ENCODE data around the gene POP4. TPM values are rescaled to one million over a fixed set of nuclear protein-coding genes. Genes with fewer than 3 reads are reported as not detected.

The POP4 gene
- total RNA-seq, 4 donors from 2014 or later = 52.8 to 73.5 (median 71.5) TPM

GRCh38 chr19:29664753-29665214, 58.7 kb downstream of the POP4 start:
- 70% methylated on average over 10 of the region's 22 CpGs for WGBS

GRCh38 chr19:29665215-29665825, 59.2 kb downstream of the POP4 start, which contains the start of gene PLEKHF1:
Gene PLEKHF1, plus strand, starts transcription at chr19:29665461. Its CDS starts 8,379 bp downstream, at chr19:29673840.
- Histone ChIP-seq H3K4me3 (peak within 1 kb of the TSS; percentile 72 to 93 (median 80)), H3K4me1 (peaks cover 71 to 94% (median 92%) of the 10 kb centered on the region in 4 donors), H3K9me3 (no peaks in the 10 kb centered on the region), H3K27ac (replicated peaks in 1 of 4) (peak within 1 kb of the TSS; percentile 84 to 93 (median 87)), H3K36me3 (peaks cover 0 to 13% (median 4%) of the 10 kb centered on the region in 4 donors), H3K27me3 (no peaks in the 10 kb centered on the region)
- DNase-seq (ENCODE audit: extremely low spot score) = peak; percentile 96
- no CpG with 5 or more reads among the region's 75 CpGs for WGBS
- TF ChIP-seq POLR2AphosphoS5 (IDR thresholded peaks at IDR 0.05) (peak; percentile 70 to 82), EP300 (IDR thresholded peaks at IDR 0.05) (no peak), POLR2A (IDR thresholded peaks at IDR 0.05; ENCODE audit: low read depth) (peak; percentile 65)
- TF ChIP-seq, protein P1, sequence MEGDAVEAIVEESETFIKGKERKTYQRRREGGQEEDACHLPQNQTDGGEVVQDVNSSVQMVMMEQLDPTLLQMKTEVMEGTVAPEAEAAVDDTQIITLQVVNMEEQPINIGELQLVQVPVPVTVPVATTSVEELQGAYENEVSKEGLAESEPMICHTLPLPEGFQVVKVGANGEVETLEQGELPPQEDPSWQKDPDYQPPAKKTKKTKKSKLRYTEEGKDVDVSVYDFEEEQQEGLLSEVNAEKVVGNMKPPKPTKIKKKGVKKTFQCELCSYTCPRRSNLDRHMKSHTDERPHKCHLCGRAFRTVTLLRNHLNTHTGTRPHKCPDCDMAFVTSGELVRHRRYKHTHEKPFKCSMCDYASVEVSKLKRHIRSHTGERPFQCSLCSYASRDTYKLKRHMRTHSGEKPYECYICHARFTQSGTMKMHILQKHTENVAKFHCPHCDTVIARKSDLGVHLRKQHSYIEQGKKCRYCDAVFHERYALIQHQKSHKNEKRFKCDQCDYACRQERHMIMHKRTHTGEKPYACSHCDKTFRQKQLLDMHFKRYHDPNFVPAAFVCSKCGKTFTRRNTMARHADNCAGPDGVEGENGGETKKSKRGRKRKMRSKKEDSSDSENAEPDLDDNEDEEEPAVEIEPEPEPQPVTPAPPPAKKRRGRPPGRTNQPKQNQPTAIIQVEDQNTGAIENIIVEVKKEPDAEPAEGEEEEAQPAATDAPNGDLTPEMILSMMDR (IDR thresholded peaks at IDR 0.05) = no peak
- intact Hi-C loops (cut with DNase I) = loop anchor here (2.0 kb wide), 1 partner anchor 59 kb away; the partner anchor contains the start of gene POP4

More at GRCh38 chr19:29664753-29665214, 58.7 kb downstream of the POP4 start:
- Histone ChIP-seq H3K36me3 (peaks cover 0 to 13% (median 4%) of the 10 kb centered on the region in 4 donors), H3K4me3 (peak overlapping the region; percentile 72 to 93 (median 80)), H3K27ac (replicated peaks in 1 of 4) (peak overlapping the region; percentile 84 to 93 (median 87)), H3K4me1 (peaks cover 68 to 89% (median 87%) of the 10 kb centered on the region in 4 donors), H3K27me3 (no peaks in the 10 kb centered on the region), H3K9me3 (no peaks in the 10 kb centered on the region)
- intact Hi-C loops (cut with DNase I) = loop anchor here (2.0 kb wide), 1 partner anchor 58 kb away; the partner anchor contains the start of gene POP4
- DNase-seq (ENCODE audit: extremely low spot score) = no peak
- TF ChIP-seq POLR2A (IDR thresholded peaks at IDR 0.05; ENCODE audit: low read depth) = no peak
- TF ChIP-seq POLR2AphosphoS5 (IDR thresholded peaks at IDR 0.05) = no peak
- TF ChIP-seq EP300 (IDR thresholded peaks at IDR 0.05) = no peak
- TF ChIP-seq, protein P1 (IDR thresholded peaks at IDR 0.05) = peak in 1 of 3 experiments; percentile 15

DNA sequence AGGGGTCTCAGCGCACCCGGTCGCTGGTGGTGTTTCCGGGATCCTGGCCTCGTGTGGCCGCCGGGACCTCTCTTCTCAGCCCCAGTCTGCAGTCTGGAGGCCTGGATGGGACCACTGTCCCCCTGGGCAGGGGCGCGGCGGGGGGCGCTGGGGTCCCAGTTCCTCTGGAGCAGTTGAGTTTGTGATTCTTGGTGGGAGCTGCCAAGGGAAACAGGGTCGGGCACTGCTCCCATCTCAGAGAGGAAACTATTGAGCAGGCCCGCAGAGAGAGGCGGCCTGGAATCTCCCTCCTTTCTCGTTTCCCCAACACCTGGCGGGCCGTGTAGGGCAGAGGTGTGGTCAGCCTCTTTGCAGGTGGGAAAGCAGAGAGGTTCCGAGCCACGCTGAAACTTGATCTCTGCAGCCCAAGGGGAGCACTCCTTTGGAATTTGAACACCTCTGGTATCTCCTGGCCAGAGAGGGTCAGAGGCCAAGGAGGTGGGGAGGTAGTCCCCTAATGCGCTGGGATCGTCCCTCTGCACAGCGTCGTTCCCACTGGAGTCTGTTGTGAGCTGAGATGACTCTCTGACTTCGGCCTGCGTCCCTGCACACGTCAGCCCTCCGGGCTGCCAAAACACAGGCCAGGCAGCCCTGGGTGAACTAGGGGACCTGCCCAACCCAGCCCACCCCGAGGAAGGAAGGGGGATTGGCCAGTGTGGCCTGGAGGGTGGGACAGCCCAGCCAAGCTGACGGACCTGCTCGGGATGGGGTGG, 59.9 kb downstream of the POP4 start:
- TF ChIP-seq POLR2A (IDR thresholded peaks at IDR 0.05; ENCODE audit: low read depth) (peak; percentile 51), EP300 (IDR thresholded peaks at IDR 0.05) (no peak), POLR2AphosphoS5 (IDR thresholded peaks at IDR 0.05) (peak; percentile 86 to 91)
- TF ChIP-seq, protein P1 (IDR thresholded peaks at IDR 0.05) = no peak
- H3K27me3 ChIP-seq = no peaks in the 10 kb centered on the region
- WGBS = 7% methylated on average over 15 of the region's 30 CpGs
- DNase-seq (ENCODE audit: extremely low spot score) = no peak
- peaks cover 0 to 13% (median 4%) of the 10 kb centered on the region in 4 donors for H3K36me3 ChIP-seq
- peak overlapping the region; percentile 84 to 93 (median 87) for H3K27ac ChIP-seq (replicated peaks in 1 of 4)
- H3K4me1 ChIP-seq = peaks cover 78 to 97% (median 96%) of the 10 kb centered on the region in 4 donors
- H3K9me3 ChIP-seq = no peaks in the 10 kb centered on the region
- intact Hi-C loops (cut with DNase I) = loop anchor here (2.0 kb wide), 1 partner anchor 59 kb away; the partner anchor contains the start of gene POP4
- peak overlapping the region; percentile 72 to 93 (median 80) for H3K4me3 ChIP-seq

Other genes starting within 250 kb of the POP4 start
- under 1 TPM in 2 of 4 donors, not detected in 2; 0.23 to 0.33 TPM for gene VSTM2B, start 80.3 kb upstream of the POP4 start, total RNA-seq
- gene PLEKHF1, start 59.2 kb downstream of the POP4 start, total RNA-seq = 10 to 100 TPM; 27.4 to 58.6 (median 36.1) TPM
- gene C19orf12, start 109.0 kb downstream of the POP4 start, total RNA-seq = 10 to 100 TPM; 27.0 to 52.9 (median 38.9) TPM
- 1 to 10 TPM in 3 of 4 donors, under 1 TPM in 1; 0.42 to 4.0 (median 2.4) TPM for gene CCNE1, start 205.7 kb downstream of the POP4 start, total RNA-seq

Measured in esophagus muscularis mucosa (tissue), 4 donors.